Endothelial cell of umbilical vein (primary cell): ENCODE data around the gene STBD1. TPM values are rescaled to one million over a fixed set of nuclear protein-coding genes. Genes with fewer than 3 reads are reported as not detected.

Experiments used
- BruUV-seq: library from RNA; stranded (reverse); fragments of 400-500 nt; replicated peaks from 2 replicates; lab custom pipeline; 2021; lab: Mats Ljungman, UMichigan
- CTCF ChIA-PET: fragments of 300-600, 350-600 bp; sonication (Branson Sonifier 250); formaldehyde crosslinking; loops from one replicate; lab custom pipeline; 2021; ENCODE audit warnings: antibody characterized with exemption, inconsistent platforms; lab: Charles Lee
- POLR2A ChIA-PET: fragments of 300-600, 350-600 bp; sonication (Branson Sonifier 250); formaldehyde crosslinking; loops from one replicate; lab custom pipeline; 2021; ENCODE audit warnings: antibody characterized with exemption, inconsistent platforms; lab: Charles Lee
- DNase-seq: peaks from one replicate; pipeline ENCODE4 v3.0.0-alpha.2; 2011; ENCODE audit warnings: low read depth, low spot score
- FAIRE-seq: peaks from 2 replicates; lab custom pipeline; 2011; peaks lifted over from hg19 to GRCh38; lab: Jason Lieb, UNC
- H2AFZ ChIP-seq: 2 replicates; pipeline ENCODE4 v1.6.0; 2012; ENCODE audit warnings: low read depth, low read length, control low read depth, inconsistent platforms
- H3K27ac ChIP-seq: 2 replicates; pipeline ENCODE4 v1.5.1; 2011; ENCODE audit warnings: low read depth, mild to moderate bottlenecking, control low read depth, low read length, moderate library complexity; ENCODE audit not compliant: insufficient read depth
- H3K27me3 ChIP-seq, 2 experiments: 2 replicates each; pipeline versions ENCODE4 v1.6.0 to v1.6.1; 2011; ENCODE audit warnings: low read length in 2 of 2, mixed read lengths in 1 of 2; ENCODE audit not compliant: control insufficient read depth in 2 of 2, insufficient read depth in 2 of 2
- H3K36me3 ChIP-seq, 2 experiments: 2 replicates in 1 of 2; 3 replicates in 1 of 2; pipeline ENCODE4 v1.5.1; 2011; ENCODE audit warnings: low read length in 2 of 2, mild to moderate bottlenecking in 1 of 2, moderate library complexity in 1 of 2; ENCODE audit not compliant: control insufficient read depth in 2 of 2, insufficient read depth in 2 of 2; ENCODE audit errors: extremely low read depth in 1 of 2
- H3K4me1 ChIP-seq: 3 replicates; pipeline ENCODE4 v1.5.1; 2011; ENCODE audit warnings: mild to moderate bottlenecking, low read length; ENCODE audit not compliant: control insufficient read depth, insufficient read depth; ENCODE audit errors: extremely low read depth
- H3K4me2 ChIP-seq: 2 replicates; pipeline ENCODE4 v1.6.1; 2011; ENCODE audit warnings: low read length, control low read depth, mixed read lengths; ENCODE audit not compliant: insufficient read depth
- H3K4me3 ChIP-seq, 3 experiments: fragments of 200-600 bp in 1 of 3; sonication (generic), shearing (Covaris generic) in 1 of 3; replicated peaks in 1 of 3; 2 replicates each; pipeline ENCODE4 v1.5.1; 2011 to 2016; ENCODE audit warnings: control low read depth in 3 of 3, low read length in 3 of 3, mild to moderate bottlenecking in 2 of 3, inconsistent platforms in 1 of 3, low read depth in 1 of 3, moderate library complexity in 1 of 3; ENCODE audit not compliant: insufficient read depth in 1 of 3
- H3K79me2 ChIP-seq: 2 replicates; pipeline ENCODE4 v1.6.0; 2012; ENCODE audit warnings: low read length, inconsistent platforms; ENCODE audit not compliant: control insufficient read depth, insufficient read depth
- H3K9ac ChIP-seq: replicated peaks from 2 replicates; pipeline ENCODE3; 2011; ENCODE audit warnings: low read length, control low read depth; ENCODE audit not compliant: insufficient read depth; ENCODE audit errors: extremely low read depth
- H3K9me1 ChIP-seq: replicated peaks from 3 replicates; pipeline ENCODE4 v1.6.0; 2011; ENCODE audit warnings: mild to moderate bottlenecking, low read length; ENCODE audit not compliant: control insufficient read depth, insufficient read depth; ENCODE audit errors: extremely low read depth
- H3K9me3 ChIP-seq: replicated peaks from 2 replicates; pipeline ENCODE4 v1.5.1; 2012; ENCODE audit warnings: low read length, inconsistent platforms; ENCODE audit not compliant: control insufficient read depth, insufficient read depth
- H4K20me1 ChIP-seq: replicated peaks from 2 replicates; pipeline ENCODE3; 2011; ENCODE audit warnings: mild to moderate bottlenecking, low read length; ENCODE audit not compliant: control insufficient read depth, insufficient read depth; ENCODE audit errors: extremely low read depth
- CTCF ChIP-seq, 2 donors: IDR thresholded peaks; 1 replicate in 1 of 2; 2 replicates in 1 of 2; pipeline ENCODE4 v1.5.1; 2011; ENCODE audit warnings: low read length in 2 of 2, mild to moderate bottlenecking in 2 of 2, moderate library complexity in 2 of 2, control low read depth in 1 of 2, inconsistent platforms in 1 of 2, low read depth in 1 of 2; ENCODE audit not compliant: insufficient read depth in 1 of 2; ENCODE audit errors: extremely low read depth in 1 of 2
- EZH2 ChIP-seq: IDR thresholded peaks from 2 replicates; pipeline ENCODE4 v1.6.1; 2012; ENCODE audit warnings: borderline replicate concordance, low read depth, mild to moderate bottlenecking, moderate library complexity, low read length, inconsistent platforms; ENCODE audit not compliant: severe bottlenecking
- FOS ChIP-seq: IDR thresholded peaks from 2 replicates; pipeline ENCODE4 v1.6.1; 2011; ENCODE audit warnings: mild to moderate bottlenecking, low read length, moderate library complexity, borderline replicate concordance; ENCODE audit not compliant: insufficient read depth
- GATA2 ChIP-seq: IDR thresholded peaks from 2 replicates; pipeline ENCODE4 v1.7.0; 2011; ENCODE audit warnings: low read depth, mild to moderate bottlenecking, moderate library complexity, mixed read lengths, low read length; ENCODE audit not compliant: insufficient read length, insufficient read depth
- JUN ChIP-seq: IDR thresholded peaks from 2 replicates; pipeline ENCODE4 v1.6.1; 2011; ENCODE audit warnings: borderline replicate concordance, low read depth; ENCODE audit not compliant: insufficient read length, insufficient read depth
- MYC ChIP-seq: IDR thresholded peaks from one replicate; pipeline ENCODE4 v1.6.1; 2011; ENCODE audit warnings: mild to moderate bottlenecking, low read depth, low read length
- POLR2A ChIP-seq: IDR thresholded peaks from 2 replicates; pipeline ENCODE4 v1.6.1; 2012; ENCODE audit warnings: low read depth, mild to moderate bottlenecking, control low read depth, low read length
- POLR2AphosphoS5 ChIP-seq: IDR thresholded peaks from 2 replicates; pipeline ENCODE4 v1.6.1; 2012; ENCODE audit warnings: low read depth, mild to moderate bottlenecking, control low read depth, low read length, moderate library complexity; ENCODE audit not compliant: insufficient read depth
- dilution Hi-C: fragments of 300-500 bp; cut with MboI; formaldehyde crosslinking; loops from one replicate; pipeline ENCODE4 v1.15.0; 2019; ENCODE audit warnings: low sequenced_read_pairs; ENCODE audit not compliant: extremely low pct_ligation_motif_present
- intact Hi-C: fragments of 100-400 bp; cut with micrococcal nuclease; formaldehyde crosslinking; loops from one replicate; pipeline ENCODE4 v1.10.0; 2022
- polyA plus RNA-seq, 4 experiments: library from polyadenylated mRNA; depleted of rRNA in 3 of 4; stranded (reverse) in 3 of 4; unstranded in 1 of 4; fragments of >200 nt; gene quantifications; 2 replicates each; pipeline versions ENCODE4 v1.2.1 to v1.2.3, GENCODE V29; 2011 to 2012; ENCODE audit warnings: missing spikeins in 1 of 4
- total RNA-seq: library from RNA; stranded (reverse); gene quantifications from 2 replicates; pipeline ENCODE4 v1.2.3, GENCODE V29; 2021
- TF ChIP-seq, protein P1 (sequence below): IDR thresholded peaks from 2 replicates; pipeline ENCODE4 v1.6.1; 2011; ENCODE audit not compliant: insufficient read depth, insufficient read length

STBD1 gene
- total and polyA plus RNA-seq, 2 donors (not counting 3 experiments of a cell fraction or from before 2014, with no cell fraction given), result 0.18 to 0.29 TPM

DNA sequence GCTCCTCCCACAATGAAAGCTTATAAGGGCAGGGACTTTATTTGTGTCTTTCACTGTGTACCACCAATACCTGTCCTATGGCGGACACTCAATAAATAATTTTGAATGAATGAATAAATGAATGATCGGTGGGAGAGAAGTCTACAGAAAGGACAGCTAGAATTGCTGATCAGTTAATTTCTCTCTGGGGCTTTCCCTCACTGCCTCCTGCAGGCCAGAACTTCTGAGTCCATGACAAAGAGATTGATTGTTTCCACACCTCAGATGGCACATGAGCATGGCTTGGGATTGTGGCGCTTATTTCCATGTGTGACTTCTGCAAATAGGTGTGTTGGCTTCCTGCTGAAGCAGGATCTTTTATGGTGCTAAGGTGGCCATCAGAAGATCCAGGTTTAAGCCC is 48.7 kb upstream of the STBD1 start:
- H4K20me1 ChIP-seq, result no peaks in the 10 kb centered on the region
- no peaks in the 10 kb centered on the region for H3K9me1 ChIP-seq
- H3K4me2 ChIP-seq, result no peak overlapping the region
- no peak for FAIRE-seq
- DNase-seq, result no peak
- ChIA-PET CTCF (interaction anchor here (1.3 to 1.5 kb wide), 2 partner anchors 11 to 78 kb away, joined by 4 read pairs; no protein-coding TSS in a partner anchor), POLR2A (no interaction called here)
- intact Hi-C loops (no loop called here), dilution Hi-C loops (no loop called here)
- H3K9ac ChIP-seq, result no peak overlapping the region
- H3K4me1 ChIP-seq, result no peaks in the 10 kb centered on the region
- H3K27ac ChIP-seq, result no peak overlapping the region
- H3K79me2 ChIP-seq, result no peaks in the 10 kb centered on the region
- no peaks in the 10 kb centered on the region for H3K36me3 ChIP-seq
- H2AFZ ChIP-seq, result no peak overlapping the region
- H3K9me3 ChIP-seq, result no peaks in the 10 kb centered on the region
- TF ChIP-seq GATA2 (no peak), CTCF (IDR thresholded peaks at IDR 0.05; ENCODE audit: extremely low read depth in 1 of 2, insufficient read depth in 1 of 2, low read depth in 1 of 2, low read length in 2 of 2) (no peak), MYC (no peak), POLR2AphosphoS5 (no peak), FOS (no peak), EZH2 (no peak), POLR2A (no peak), JUN (no peak)
- TF ChIP-seq, protein P1, sequence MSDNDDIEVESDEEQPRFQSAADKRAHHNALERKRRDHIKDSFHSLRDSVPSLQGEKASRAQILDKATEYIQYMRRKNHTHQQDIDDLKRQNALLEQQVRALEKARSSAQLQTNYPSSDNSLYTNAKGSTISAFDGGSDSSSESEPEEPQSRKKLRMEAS, result no peak
- H3K27me3 ChIP-seq, result peaks cover 19 to 37% of the 10 kb centered on the region in 2 experiments
- no TSS peak for BruUV-seq
- no peak overlapping the region for H3K4me3 ChIP-seq
